Choroid plexus epithelial cell (primary cell): ENCODE data around the gene MIPOL1.

ENCODE experiments used
- DNase-seq: peaks from one replicate; pipeline ENCODE4 v3.0.0-alpha.2; 2010; ENCODE audit warnings: low read depth
- H3K4me3 ChIP-seq: 2 replicates; pipeline ENCODE4 v1.5.1; 2011; ENCODE audit warnings: low read depth, mild to moderate bottlenecking, control low read depth, low read length, moderate library complexity
- CTCF ChIP-seq: conservative IDR thresholded peaks from 2 replicates; pipeline ENCODE4 v1.5.1; 2011; ENCODE audit warnings: low read depth, mild to moderate bottlenecking, control low read depth, inconsistent platforms, low read length, moderate library complexity

The MIPOL1 gene

DNA sequence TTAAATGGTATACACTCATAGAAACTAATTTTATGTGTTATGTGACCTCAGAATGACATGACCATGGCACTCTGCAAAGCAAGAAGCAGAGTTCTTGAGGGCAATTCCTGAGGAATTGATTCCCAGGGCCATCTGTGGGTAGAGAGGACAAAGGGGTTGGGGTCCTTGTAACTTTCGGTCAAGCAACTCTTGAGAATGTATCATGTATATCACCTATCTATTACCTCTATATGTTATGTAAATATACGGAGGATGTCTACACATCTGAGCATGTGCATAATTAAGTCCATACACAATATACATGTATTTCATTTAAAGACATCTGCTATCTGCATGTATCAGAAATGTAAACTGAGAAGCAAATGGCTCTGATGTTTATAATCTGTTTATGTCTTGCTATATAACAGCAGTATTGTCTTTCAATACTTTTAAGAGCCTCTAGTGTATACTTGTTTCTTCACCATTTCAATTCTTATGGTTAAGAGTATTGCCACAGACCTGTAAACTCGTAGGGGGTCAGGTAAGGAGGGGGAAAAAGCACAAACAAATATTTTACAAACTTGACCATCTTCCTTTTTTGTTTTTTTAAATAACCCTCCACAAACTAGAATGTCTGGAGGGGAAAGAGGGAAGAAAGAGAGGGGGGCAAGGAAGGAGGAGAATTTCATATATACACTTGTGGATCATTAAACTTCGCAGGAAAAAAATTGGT lies 392.8 kb downstream of the MIPOL1 start:
- no peak for TF ChIP-seq CTCF
- DNase-seq = no peak
- no peak overlapping the region for H3K4me3 ChIP-seq

DNA sequence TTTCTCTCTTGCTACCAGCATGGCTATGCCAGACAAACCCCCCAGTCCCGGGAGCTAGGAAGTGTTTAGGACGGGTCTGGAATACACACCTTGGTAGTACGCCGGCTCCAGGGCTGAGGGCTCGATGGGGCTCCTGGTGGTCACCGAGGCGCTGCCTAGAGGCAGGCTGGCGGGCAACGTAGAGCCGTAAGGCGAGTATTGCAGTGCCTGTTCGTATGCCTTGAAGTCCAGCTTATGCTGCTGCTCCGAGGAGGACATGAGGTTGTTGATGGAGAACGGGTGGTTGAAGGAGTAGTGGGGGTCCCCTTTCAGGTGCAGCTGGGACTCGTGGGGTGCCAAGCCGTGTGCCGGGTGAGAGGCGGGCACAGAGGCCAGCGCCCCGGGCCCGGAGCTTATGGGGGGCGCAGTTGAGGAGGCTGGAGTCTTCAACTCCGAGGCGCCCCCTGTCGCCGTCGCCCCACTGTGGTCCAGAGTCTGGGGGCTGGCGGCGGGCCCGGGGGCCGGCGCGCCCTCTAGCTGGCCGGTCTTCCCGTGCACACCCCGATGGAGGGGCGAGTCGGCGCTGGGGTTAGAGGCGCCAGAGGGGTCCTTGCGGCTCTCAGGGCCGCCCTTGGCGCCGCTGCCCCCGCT lies 393.7 kb downstream of the MIPOL1 start:
- TF ChIP-seq CTCF = no peak
- no peak for DNase-seq
- no peak overlapping the region for H3K4me3 ChIP-seq

GRCh38 chr14:37591941-37592481 lies 394.3 kb downstream of the MIPOL1 start:
- DNase-seq = no peak
- TF ChIP-seq CTCF = no peak
- no peak overlapping the region for H3K4me3 ChIP-seq

GRCh38 chr14:37592482-37593408 lies 395.0 kb downstream of the MIPOL1 start:
- H3K4me3 ChIP-seq = no peak overlapping the region
- TF ChIP-seq CTCF = no peak
- no peak for DNase-seq

DNA sequence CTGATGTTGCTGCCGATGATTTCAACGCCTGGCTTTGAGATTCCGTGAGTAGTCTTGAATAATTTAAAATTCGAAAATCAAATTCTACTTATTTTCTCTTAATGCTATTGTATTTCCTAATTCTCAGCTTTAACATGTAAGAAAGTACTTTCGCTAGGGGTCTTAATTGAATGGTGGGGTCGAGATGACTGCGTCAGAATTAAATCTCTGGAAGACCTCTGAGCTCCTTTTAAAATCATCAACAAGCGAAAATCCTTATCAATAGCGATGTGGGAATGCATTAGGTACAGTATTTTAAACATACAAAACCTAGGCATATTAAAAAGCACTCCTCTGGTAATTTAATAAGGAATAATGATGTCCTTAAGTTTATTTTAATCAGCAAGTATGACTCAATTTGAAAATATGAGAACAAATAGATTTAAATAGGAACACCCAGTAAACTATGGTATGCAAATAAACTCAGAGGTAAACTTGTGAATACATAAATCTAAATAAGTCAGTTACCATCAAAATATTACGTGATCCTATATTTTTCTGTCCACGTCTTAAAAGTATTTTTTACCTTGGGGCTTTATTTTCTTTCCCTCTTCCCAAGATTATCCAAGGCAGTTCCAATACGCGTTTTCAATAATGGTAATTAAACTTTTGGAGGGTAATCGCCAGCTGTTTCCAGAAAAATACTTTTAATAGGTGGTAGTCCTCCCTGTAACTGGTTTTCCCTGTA lies 395.9 kb downstream of the MIPOL1 start:
- no peak overlapping the region for H3K4me3 ChIP-seq
- no peak for DNase-seq
- TF ChIP-seq CTCF = no peak

DNA sequence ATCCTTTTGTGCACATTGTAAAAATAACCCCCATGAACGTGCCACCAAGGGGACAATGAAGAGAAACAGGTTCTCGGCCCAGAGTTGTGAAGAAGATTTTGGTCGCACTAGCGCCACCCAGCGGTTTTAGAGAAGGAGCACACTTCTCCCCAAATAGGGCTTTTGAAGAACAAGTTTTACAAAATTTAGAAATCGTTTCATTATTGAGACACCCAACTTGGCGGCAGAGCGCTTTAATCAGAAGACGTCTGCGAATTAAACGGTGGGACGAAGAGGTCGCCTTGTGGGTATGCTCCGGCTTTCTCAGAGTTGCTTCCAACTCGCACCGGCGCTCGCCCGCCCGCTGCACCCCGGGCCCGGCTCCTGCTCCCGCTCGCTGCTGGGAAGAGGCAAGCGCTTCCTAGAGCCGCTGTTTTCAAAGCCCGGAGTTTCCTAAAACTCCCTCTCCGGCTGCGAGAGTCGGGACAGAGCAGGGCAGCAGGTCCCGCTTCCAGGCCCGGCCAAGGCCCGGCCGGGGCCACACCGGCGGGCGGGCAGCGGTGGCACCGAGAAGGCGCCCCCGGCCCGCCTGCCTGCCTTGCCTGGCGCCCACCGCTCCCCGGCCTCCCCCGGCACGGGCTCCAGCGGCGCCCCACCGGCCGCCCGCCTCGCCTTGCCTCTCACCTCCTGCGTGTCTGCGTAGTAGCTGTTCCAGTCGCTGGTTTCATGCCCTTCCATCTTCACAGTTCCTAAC lies 396.7 kb downstream of the MIPOL1 start:
- peak; percentile 89 for TF ChIP-seq CTCF
- H3K4me3 ChIP-seq = peak overlapping the region; percentile 58
- peak; percentile 83 for DNase-seq
